Breast epithelium (tissue), 4 donors: ENCODE measurements around the gene LTK. TPM values are rescaled to one million over a fixed set of nuclear protein-coding genes. Genes with fewer than 3 reads are reported as not detected.

Experiments used
- DNase-seq, 2 donors: peaks; one replicate each; pipeline ENCODE4 v3.0.0-alpha.2; 2019; ENCODE audit warnings: low spot score in 2 of 2
- H3K27ac ChIP-seq, 2 donors: fragments of 200-600 bp; sonication (generic) in 1 of 2; one replicate each; pipeline ENCODE4 v1.5.1; 2016 to 2019; ENCODE audit warnings: mild to moderate bottlenecking in 1 of 2
- H3K27me3 ChIP-seq, 2 donors: fragments of 200-600 bp; sonication (generic) in 1 of 2; one replicate each; pipeline versions ENCODE4 v1.5.1 to v1.6.0; 2017 to 2019; ENCODE audit warnings: control low read depth in 1 of 2, mild to moderate bottlenecking in 1 of 2
- H3K36me3 ChIP-seq: fragments of 200-600 bp; one replicate; pipeline ENCODE4 v1.5.1; 2019
- H3K4me1 ChIP-seq, 2 donors: fragments of 200-600 bp; sonication (generic); one replicate each; pipeline ENCODE4 v1.5.1; 2016 to 2019; ENCODE audit warnings: control low read depth in 1 of 2
- H3K4me3 ChIP-seq, 3 donors: fragments of 200-600 bp; sonication (generic); 1 replicate in 2 of 3; 2 replicates in 1 of 3; pipeline ENCODE4 v1.5.1; 2016 to 2019; ENCODE audit warnings: mild to moderate bottlenecking in 3 of 3, moderate library complexity in 2 of 3
- H3K9me3 ChIP-seq, 2 donors: fragments of 200-600 bp; sonication (generic) in 1 of 2; one replicate each; pipeline ENCODE4 v1.5.1; 2016 to 2019; ENCODE audit warnings: control low read depth in 1 of 2
- CTCF ChIP-seq, 3 donors: fragments of 450-650 bp; IDR thresholded peaks; one replicate each; pipeline ENCODE4 v1.5.1; 2016 to 2017; ENCODE audit warnings: antibody characterized with exemption in 3 of 3, mild to moderate bottlenecking in 3 of 3, moderate library complexity in 3 of 3
- POLR2A ChIP-seq: fragments of 450-650 bp; IDR thresholded peaks from one replicate; pipeline ENCODE4 v1.6.1; 2016; ENCODE audit warnings: antibody characterized with exemption, mild to moderate bottlenecking, moderate library complexity
- POLR2AphosphoS5 ChIP-seq, 3 donors: sonication (generic); formaldehyde crosslinking; IDR thresholded peaks; one replicate each; pipeline ENCODE4 v1.6.1; 2017; ENCODE audit warnings: antibody characterized with exemption in 3 of 3
- intact Hi-C: fragments of 100-400 bp; cut with DNase I; formaldehyde crosslinking; loops from one replicate; pipeline ENCODE4 v1.15.1; 2023; ENCODE audit warnings: low total_unique reads
- total RNA-seq, 3 donors: library from RNA; depleted of rRNA; stranded (reverse); fragments of >200 nt; gene quantifications; one replicate each; pipeline ENCODE4 v1.1.0, GENCODE V29; 2016

LTK gene
- under 1 TPM in 2 of 3 donors, not detected in 1; 0.29 to 0.66 TPM for total RNA-seq

- Histone ChIP-seq H3K27ac (no peak within 1 kb of the TSS), H3K27me3 (peaks cover 9 to 32% of the 10 kb centered on the region in 2 donors), H3K4me3 (peak within 1 kb of the TSS; percentile 26 to 56 (median 43)), H3K36me3 (no peaks in the 10 kb centered on the region), H3K9me3 (no peaks in the 10 kb centered on the region), H3K4me1 (peaks cover 8 to 9% of the 10 kb centered on the region in 2 donors)
- TF ChIP-seq POLR2AphosphoS5 (IDR thresholded peaks at IDR 0.05) (no peak), CTCF (IDR thresholded peaks at IDR 0.05) (no peak), POLR2A (no peak)
- intact Hi-C loops, result no loop called here
- no peak for DNase-seq
Measured at GRCh38 chr15:41513506-41514227, at the start of gene LTK. TSS of gene LTK (minus strand) at chr15:41513827. CDS start at chr15:41513709, 118 bp downstream.

DNA sequence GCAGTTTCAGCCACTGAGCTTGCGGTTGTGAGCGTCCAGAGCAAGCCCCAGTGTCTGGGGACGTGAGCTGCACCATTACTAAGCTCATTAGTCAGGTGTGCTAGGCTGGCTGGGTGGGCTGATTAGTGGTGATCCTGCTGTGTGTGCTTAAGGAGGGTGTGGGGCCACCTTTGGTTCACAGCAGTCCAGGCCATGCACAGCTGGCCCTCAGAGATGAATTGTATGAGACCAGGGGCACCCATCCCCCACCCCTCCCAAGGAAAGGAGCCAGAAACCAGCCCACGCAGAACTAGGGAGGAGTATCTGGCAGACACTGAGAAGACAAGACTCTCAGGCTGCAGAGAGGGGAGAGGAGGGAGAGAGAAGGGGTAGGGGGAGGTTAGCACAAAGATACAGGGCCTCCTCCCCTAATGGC, 49.2 kb upstream of the LTK start:
- TF ChIP-seq CTCF (IDR thresholded peaks at IDR 0.05) (no peak), POLR2AphosphoS5 (IDR thresholded peaks at IDR 0.05) (no peak), POLR2A (no peak)
- intact Hi-C loops, result no loop called here
- H3K27ac ChIP-seq, result no peak overlapping the region
- no peaks in the 10 kb centered on the region for H3K36me3 ChIP-seq
- no peak overlapping the region for H3K4me3 ChIP-seq
- no peaks in the 10 kb centered on the region for H3K27me3 ChIP-seq
- DNase-seq, result no peak
- peaks cover 6 to 7% of the 10 kb centered on the region in 2 donors for H3K4me1 ChIP-seq
- H3K9me3 ChIP-seq, result no peaks in the 10 kb centered on the region

GRCh38 chr15:41562244-41562643, 48.6 kb upstream of the LTK start:
- H3K4me3 ChIP-seq, result no peak overlapping the region
- H3K9me3 ChIP-seq, result no peaks in the 10 kb centered on the region
- no peak overlapping the region for H3K27ac ChIP-seq
- peaks cover 6 to 7% of the 10 kb centered on the region in 2 donors for H3K4me1 ChIP-seq
- no peak for DNase-seq
- intact Hi-C loops, result no loop called here
- no peaks in the 10 kb centered on the region for H3K27me3 ChIP-seq
- no peak for TF ChIP-seq CTCF (IDR thresholded peaks at IDR 0.05)
- no peaks in the 10 kb centered on the region for H3K36me3 ChIP-seq

DNA sequence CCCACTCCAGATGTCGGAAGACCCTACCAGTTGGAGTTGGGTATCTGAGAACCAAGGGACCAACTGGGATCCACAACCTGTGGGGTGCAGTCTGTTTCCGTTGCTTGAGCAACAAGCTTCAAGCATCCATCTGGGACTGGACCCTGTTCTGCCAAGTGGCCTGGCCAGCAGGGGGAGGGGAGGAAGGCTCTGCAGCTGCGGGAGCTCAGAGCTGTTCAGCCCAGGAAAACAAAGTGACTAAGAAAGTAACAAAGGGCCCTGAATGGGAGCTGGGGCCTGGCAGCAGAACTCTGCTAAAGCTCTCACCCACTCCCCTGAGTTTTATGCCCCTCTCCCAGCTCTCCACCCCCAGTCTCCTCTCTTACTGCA, 48.1 kb upstream of the LTK start:
- Histone ChIP-seq H3K9me3 (no peaks in the 10 kb centered on the region), H3K27ac (peak overlapping the region in 1 of 2 donors; percentile 3), H3K36me3 (no peaks in the 10 kb centered on the region), H3K27me3 (no peaks in the 10 kb centered on the region), H3K4me3 (no peak overlapping the region), H3K4me1 (peaks cover 6 to 7% of the 10 kb centered on the region in 2 donors)
- no peak for DNase-seq
- no peak for TF ChIP-seq CTCF (IDR thresholded peaks at IDR 0.05)
- intact Hi-C loops, result no loop called here

DNA sequence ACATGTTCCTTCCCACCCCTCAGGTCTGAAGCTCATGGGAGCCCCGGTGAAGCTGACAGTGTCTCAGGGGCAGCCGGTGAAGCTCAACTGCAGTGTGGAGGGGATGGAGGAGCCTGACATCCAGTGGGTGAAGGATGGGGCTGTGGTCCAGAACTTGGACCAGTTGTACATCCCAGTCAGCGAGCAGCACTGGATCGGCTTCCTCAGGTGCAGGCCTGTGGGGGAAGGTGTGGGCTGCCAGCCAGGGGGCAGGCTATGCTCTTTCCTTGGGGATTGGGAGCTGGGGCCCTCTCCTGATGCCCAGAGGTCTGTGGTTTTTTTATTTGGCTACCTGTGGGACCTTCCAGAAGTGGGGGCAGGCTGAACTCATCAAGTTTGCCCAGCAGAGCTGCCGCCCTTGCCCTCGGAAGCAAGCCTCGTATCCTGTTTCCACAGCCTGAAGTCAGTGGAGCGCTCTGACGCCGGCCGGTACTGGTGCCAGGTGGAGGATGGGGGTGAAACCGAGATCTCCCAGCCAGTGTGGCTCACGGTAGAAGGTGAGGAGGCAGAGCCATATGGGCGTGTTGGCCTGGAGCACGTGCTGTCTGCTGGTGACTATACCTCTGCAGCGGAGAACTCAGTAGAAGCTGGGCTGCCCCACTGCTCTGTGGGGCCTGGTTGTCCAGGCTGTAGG, 47.6 kb upstream of the LTK start:
- Histone ChIP-seq H3K4me1 (peaks cover 6 to 7% of the 10 kb centered on the region in 2 donors), H3K27ac (peak overlapping the region in 1 of 2 donors; percentile 3), H3K36me3 (no peaks in the 10 kb centered on the region), H3K9me3 (no peaks in the 10 kb centered on the region), H3K27me3 (no peaks in the 10 kb centered on the region), H3K4me3 (no peak overlapping the region)
- no peak for DNase-seq
- no peak for TF ChIP-seq POLR2A
- TF ChIP-seq POLR2AphosphoS5 (IDR thresholded peaks at IDR 0.05), result no peak
- TF ChIP-seq CTCF (IDR thresholded peaks at IDR 0.05), result no peak
- intact Hi-C loops, result no loop called here
